ENCODE data around the gene DLX4. TPM values are rescaled to one million over a fixed set of nuclear protein-coding genes. Genes with fewer than 3 reads are reported as not detected.

The DLX4 gene
- total RNA-seq, 2 donors from 2014 or later, result 0.71 TPM; not detected in 1

DNA sequence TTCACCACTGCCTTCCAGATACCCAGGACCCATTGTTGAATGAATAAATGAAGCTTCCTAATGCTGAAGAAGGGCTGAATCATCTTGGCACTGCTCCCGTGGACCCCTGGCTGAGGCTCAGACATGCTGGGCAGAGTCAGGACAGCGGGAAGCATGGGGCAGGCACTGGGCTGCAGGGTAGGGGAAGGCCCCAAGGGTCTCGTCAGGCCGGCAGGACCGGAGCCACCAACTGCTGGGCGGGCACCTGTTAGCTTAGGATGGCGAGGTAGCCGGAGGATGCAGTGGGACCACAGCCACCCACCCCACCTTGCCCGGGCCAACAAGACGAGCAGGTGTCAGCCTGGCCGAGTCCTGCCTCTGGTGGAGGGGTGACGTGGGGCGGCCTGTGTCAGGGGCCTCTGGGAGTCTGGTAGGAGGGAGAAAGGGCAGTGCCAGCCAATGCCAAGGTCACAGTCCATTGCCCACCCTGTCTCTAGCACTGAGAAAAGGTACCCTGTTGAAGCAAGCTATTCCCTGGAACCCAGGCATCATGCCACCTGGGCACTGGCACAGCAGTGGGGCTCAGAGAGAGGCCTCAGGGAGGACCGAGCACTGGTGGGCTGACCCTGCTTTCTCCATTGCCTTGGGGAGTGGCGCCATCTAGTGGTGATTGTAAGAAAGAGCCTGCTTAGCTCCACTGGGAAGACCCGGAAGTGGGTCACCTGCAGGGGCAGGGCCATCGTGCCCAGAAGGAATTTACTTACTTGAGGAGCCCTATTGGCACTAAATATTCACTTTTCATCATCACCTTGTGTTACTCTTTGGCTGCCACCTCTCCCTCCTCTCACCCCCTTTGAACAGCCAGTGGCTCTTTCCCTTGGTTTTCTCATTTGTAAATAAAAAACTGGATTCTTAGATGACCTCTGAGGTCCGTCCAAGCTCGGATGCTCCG is 29.0 kb downstream of the DLX4 start:
- TF ChIP-seq, protein P1, sequence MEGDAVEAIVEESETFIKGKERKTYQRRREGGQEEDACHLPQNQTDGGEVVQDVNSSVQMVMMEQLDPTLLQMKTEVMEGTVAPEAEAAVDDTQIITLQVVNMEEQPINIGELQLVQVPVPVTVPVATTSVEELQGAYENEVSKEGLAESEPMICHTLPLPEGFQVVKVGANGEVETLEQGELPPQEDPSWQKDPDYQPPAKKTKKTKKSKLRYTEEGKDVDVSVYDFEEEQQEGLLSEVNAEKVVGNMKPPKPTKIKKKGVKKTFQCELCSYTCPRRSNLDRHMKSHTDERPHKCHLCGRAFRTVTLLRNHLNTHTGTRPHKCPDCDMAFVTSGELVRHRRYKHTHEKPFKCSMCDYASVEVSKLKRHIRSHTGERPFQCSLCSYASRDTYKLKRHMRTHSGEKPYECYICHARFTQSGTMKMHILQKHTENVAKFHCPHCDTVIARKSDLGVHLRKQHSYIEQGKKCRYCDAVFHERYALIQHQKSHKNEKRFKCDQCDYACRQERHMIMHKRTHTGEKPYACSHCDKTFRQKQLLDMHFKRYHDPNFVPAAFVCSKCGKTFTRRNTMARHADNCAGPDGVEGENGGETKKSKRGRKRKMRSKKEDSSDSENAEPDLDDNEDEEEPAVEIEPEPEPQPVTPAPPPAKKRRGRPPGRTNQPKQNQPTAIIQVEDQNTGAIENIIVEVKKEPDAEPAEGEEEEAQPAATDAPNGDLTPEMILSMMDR (IDR thresholded peaks at IDR 0.05), result peak; percentile 78 to 94
- peak; percentile 69 for DNase-seq (ENCODE audit: low spot score)
- H3K4me3 ChIP-seq, result no peak overlapping the region
- no peak overlapping the region for H3K27ac ChIP-seq
- no peaks in the 10 kb centered on the region for H3K36me3 ChIP-seq
- peaks cover 9 to 26% of the 10 kb centered on the region in 2 donors for H3K27me3 ChIP-seq
- peaks cover 0 to 36% of the 10 kb centered on the region in 2 donors for H3K4me1 ChIP-seq
- H3K9me3 ChIP-seq, result no peaks in the 10 kb centered on the region

GRCh38 chr17:49998836-49999511 is 30.0 kb downstream of the DLX4 start:
- Histone ChIP-seq H3K27me3 (peaks cover 9 to 25% of the 10 kb centered on the region in 2 donors), H3K9me3 (no peaks in the 10 kb centered on the region), H3K36me3 (no peaks in the 10 kb centered on the region), H3K4me3 (no peak overlapping the region), H3K27ac (no peak overlapping the region), H3K4me1 (peaks cover 0 to 28% of the 10 kb centered on the region in 2 donors)
- TF ChIP-seq, protein P1 (IDR thresholded peaks at IDR 0.05), result no peak
- DNase-seq (ENCODE audit: low spot score), result no peak

DNA sequence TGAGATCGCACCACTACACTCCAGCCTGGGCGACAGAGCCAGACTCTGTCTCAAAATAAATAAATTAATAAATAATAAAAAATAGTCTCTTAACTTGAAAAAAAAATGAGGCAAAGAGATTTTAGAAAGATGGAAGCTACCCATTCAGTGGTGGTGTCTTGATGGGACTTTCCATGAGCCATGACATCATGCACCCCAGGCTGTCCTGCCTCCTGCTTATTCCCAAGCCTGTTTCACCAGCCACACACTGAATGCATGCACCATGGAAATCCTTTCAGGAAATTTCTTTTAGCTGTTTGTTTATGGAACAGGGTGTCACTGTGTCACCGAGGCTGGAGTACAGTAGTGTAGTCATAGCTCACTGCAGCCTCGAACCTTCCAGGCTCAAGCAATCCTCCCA is 34.9 kb downstream of the DLX4 start:
- Histone ChIP-seq H3K36me3 (no peaks in the 10 kb centered on the region), H3K4me1 (no peaks in the 10 kb centered on the region), H3K9me3 (peaks cover 0 to 4% of the 10 kb centered on the region in 2 donors), H3K27ac (no peak overlapping the region), H3K4me3 (no peak overlapping the region), H3K27me3 (peaks cover 0 to 4% of the 10 kb centered on the region in 2 donors)
- TF ChIP-seq, protein P1 (IDR thresholded peaks at IDR 0.05), result no peak
- peak; percentile 23 for DNase-seq (ENCODE audit: low spot score)

DNA sequence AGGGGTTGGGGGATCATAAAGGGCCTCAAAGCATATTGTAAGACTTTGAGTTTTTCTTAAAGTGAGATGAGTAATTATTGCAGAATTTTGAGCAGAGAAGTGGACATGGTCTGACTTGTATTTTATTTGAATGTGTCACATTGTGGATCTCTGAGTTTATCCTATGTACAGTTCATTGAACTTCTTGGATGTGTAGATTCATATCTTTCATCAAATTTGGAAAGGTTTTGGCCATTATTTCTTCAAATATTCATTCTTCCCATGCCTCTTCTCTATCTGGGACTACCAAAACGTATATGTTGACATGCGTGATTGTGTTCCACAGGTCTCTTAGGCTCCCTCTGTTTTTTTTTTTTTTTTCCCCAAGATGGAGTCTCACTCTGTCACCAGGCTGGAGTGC is 40.3 kb downstream of the DLX4 start:
- peaks cover 0 to 38% of the 10 kb centered on the region in 2 donors for H3K9me3 ChIP-seq
- no peaks in the 10 kb centered on the region for H3K27me3 ChIP-seq
- TF ChIP-seq, protein P1 (IDR thresholded peaks at IDR 0.05), result no peak
- no peak for DNase-seq (ENCODE audit: low spot score)
- no peaks in the 10 kb centered on the region for H3K36me3 ChIP-seq
- H3K27ac ChIP-seq, result no peak overlapping the region
- H3K4me3 ChIP-seq, result no peak overlapping the region
- H3K4me1 ChIP-seq, result no peaks in the 10 kb centered on the region

DNA sequence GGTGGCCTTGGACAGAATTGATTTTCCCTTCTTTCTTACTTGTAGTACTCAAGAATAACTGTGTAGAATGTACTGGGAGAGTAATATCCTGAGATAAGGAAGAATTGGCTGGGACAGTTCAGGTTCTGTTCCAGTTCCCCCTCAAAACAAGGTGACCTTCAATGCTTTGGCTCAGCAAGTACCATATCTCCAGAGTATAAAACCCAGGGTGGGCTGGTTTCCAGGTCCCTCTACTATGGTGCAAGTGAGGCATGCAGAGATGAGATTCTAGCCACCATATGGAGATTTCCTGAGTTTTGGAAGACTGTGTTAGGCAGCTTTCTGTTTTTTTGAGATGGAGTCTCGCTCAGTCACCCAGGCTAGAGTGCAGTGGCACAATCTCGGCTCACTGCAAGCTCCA is 44.1 kb downstream of the DLX4 start:
- no peak overlapping the region for H3K4me3 ChIP-seq
- no peaks in the 10 kb centered on the region for H3K4me1 ChIP-seq
- TF ChIP-seq, protein P1 (IDR thresholded peaks at IDR 0.05), result no peak

More for the DNA sequence above, 44.1 kb downstream of the DLX4 start:
- no peak overlapping the region for H3K27ac ChIP-seq
- no peaks in the 10 kb centered on the region for H3K36me3 ChIP-seq
- DNase-seq (ENCODE audit: low spot score), result no peak
- H3K27me3 ChIP-seq, result no peaks in the 10 kb centered on the region
- H3K9me3 ChIP-seq, result peaks cover 0 to 42% of the 10 kb centered on the region in 2 donors
